Uterus (tissue), 2 donors: ENCODE results near the gene EPM2A.

Experiments used
- POLR2A ChIP-seq, 2 donors: fragments of 450-650 bp; IDR thresholded peaks; one replicate each; pipeline ENCODE4 v1.6.1; 2016; ENCODE audit warnings: antibody characterized with exemption in 2 of 2, mild to moderate bottlenecking in 1 of 2, moderate library complexity in 1 of 2
- TF ChIP-seq, protein P1 (sequence below), 4 experiments: fragments of 200-600 bp in 2 of 4; fragments of 450-650 bp in 2 of 4; sonication (generic) in 2 of 4; IDR thresholded peaks; one replicate each; pipeline ENCODE4 v1.5.1; 2016 to 2019; ENCODE audit warnings: antibody characterized with exemption in 4 of 4, mild to moderate bottlenecking in 2 of 4, moderate library complexity in 1 of 4

DNA sequence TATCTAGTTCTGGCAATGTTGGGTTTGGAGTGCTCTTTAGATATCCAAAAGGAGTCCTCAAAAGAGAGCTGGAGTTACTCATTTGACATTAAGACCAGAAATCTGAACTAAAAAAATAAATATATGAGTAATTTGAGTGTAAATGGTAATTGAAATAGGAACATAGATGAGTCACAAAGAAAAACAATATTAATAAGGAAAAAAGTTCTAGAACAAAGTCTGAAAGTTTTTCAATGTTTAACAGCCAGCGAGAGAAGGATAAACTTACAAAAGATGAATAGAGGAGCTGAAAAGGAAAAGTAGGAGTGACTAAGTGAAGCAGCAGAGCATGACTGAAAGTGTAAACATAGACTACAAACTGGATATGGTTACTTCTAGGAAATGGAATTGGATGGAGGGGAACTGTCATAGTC lies 46.8 kb downstream of the EPM2A start:
- TF ChIP-seq, protein P1, sequence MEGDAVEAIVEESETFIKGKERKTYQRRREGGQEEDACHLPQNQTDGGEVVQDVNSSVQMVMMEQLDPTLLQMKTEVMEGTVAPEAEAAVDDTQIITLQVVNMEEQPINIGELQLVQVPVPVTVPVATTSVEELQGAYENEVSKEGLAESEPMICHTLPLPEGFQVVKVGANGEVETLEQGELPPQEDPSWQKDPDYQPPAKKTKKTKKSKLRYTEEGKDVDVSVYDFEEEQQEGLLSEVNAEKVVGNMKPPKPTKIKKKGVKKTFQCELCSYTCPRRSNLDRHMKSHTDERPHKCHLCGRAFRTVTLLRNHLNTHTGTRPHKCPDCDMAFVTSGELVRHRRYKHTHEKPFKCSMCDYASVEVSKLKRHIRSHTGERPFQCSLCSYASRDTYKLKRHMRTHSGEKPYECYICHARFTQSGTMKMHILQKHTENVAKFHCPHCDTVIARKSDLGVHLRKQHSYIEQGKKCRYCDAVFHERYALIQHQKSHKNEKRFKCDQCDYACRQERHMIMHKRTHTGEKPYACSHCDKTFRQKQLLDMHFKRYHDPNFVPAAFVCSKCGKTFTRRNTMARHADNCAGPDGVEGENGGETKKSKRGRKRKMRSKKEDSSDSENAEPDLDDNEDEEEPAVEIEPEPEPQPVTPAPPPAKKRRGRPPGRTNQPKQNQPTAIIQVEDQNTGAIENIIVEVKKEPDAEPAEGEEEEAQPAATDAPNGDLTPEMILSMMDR (IDR thresholded peaks at IDR 0.05), result no peak
- TF ChIP-seq POLR2A (IDR thresholded peaks at IDR 0.05), result no peak
